Parietal lobe (tissue), 1 donor: ENCODE measurements around the gene TAC4. TPM values are rescaled to one million over a fixed set of nuclear protein-coding genes. Genes with fewer than 3 reads are reported as not detected.

Experiments used
- total RNA-seq: library from RNA; depleted of rRNA; stranded (reverse); fragments of >200 nt; gene quantifications from one replicate; pipeline ENCODE4 v1.2.3, GENCODE V29; 2014

The TAC4 gene
- total RNA-seq, result not detected

GRCh38 chr17:49848019-49848473 is at the start of gene TAC4:
Gene TAC4, minus strand, starts transcription at chr17:49848069. Its CDS starts 52 bp downstream, at chr17:49848017.

GRCh38 chr17:49788478-49789242 is 59.2 kb downstream of the TAC4 start, which contains the start of gene KAT7:
Gene KAT7, plus strand, starts transcription at chr17:49788681. Its CDS starts 154 bp downstream, at chr17:49788835.

Other genes with a start within 250 kb of the TAC4 start
- gene SPOP, start 170.0 kb downstream of the TAC4 start, total RNA-seq, result 141 TPM
- 37.6 TPM for gene SLC35B1, start 140.1 kb downstream of the TAC4 start, total RNA-seq
- 3.1 TPM for gene FAM117A, start 83.9 kb downstream of the TAC4 start, total RNA-seq
- gene KAT7, start 59.4 kb downstream of the TAC4 start, total RNA-seq, result 72.0 TPM
- gene DLX4, start 121.1 kb upstream of the TAC4 start, total RNA-seq, result not detected
- not detected for gene DLX3, start 147.2 kb upstream of the TAC4 start, total RNA-seq
- gene ITGA3, start 208.0 kb upstream of the TAC4 start, total RNA-seq, result 46.3 TPM
- gene PDK2, start 247.3 kb upstream of the TAC4 start, total RNA-seq, result 20.7 TPM